Right ventricle myocardium inferior (tissue), 1 donor: ENCODE measurements around the gene CFB. TPM values are rescaled to one million over a fixed set of nuclear protein-coding genes. Genes with fewer than 3 reads are reported as not detected.
"Not testable (repeated sequence)": the region's sequence is repeated elsewhere in the genome, so short reads cannot be mapped to it uniquely, and the experiment has no call there.

ENCODE experiments used
- ATAC-seq: fragments of 200-7000 bp; cut with Tn5 transposase; one replicate; pipeline ENCODE4 v1.9.1; 2020; ENCODE audit warnings: mild to moderate bottlenecking, moderate library complexity
- DNase-seq: peaks from one replicate; pipeline ENCODE4 v3.0.0; 2021; ENCODE audit errors: missing footprints
- intact Hi-C: fragments of 100-400 bp; cut with DNase I; formaldehyde crosslinking; loops from one replicate; pipeline ENCODE4 v1.11.0; 2022
- total RNA-seq: library from RNA; stranded (reverse); fragmentation: NEBNext Ultra II Directional; extraction: Animal tissue kit (Norgen Biotek cat#: 25700); gene quantifications from one replicate; pipeline ENCODE4 v1.2.1, GENCODE V29; 2021
- donor health status: DM: no; HTN: yes; CAD: no; lungs with severe emphysema.

The CFB gene
- total RNA-seq, 1 donor from 2014 or later, result 8.8 TPM

- ATAC-seq, result not testable (repeated sequence)
These were observed 37.6 kb upstream of the CFB start for GRCh38 chr6:31908255-31908654.

GRCh38 chr6:31908791-31909190, 37.1 kb upstream of the CFB start:
- DNase-seq (no peak), ATAC-seq (no peak)
- intact Hi-C loops, result loop anchor here (5.0 kb wide), 1 partner anchor 159 kb away; no protein-coding TSS in a partner anchor

More at GRCh38 chr6:31908255-31908654, 37.6 kb upstream of the CFB start:
- intact Hi-C loops, result loop anchor here (5.0 kb wide), 1 partner anchor 159 kb away; no protein-coding TSS in a partner anchor
- DNase-seq, result not testable (repeated sequence)

- intact Hi-C loops, result loop anchor here (5.0 kb wide), 1 partner anchor 158 kb away; no protein-coding TSS in a partner anchor
- DNase-seq, ATAC-seq: not testable (repeated sequence)
These were observed 36.6 kb upstream of the CFB start for GRCh38 chr6:31909298-31909697.

GRCh38 chr6:31911826-31912585, 33.9 kb upstream of the CFB start:
- intact Hi-C loops, result no loop called here
- no peak for ATAC-seq
- DNase-seq, result no peak

GRCh38 chr6:31915351-31915750, 30.5 kb upstream of the CFB start:
- intact Hi-C loops, result no loop called here
- no peak for DNase-seq
- ATAC-seq, result no peak

GRCh38 chr6:31915756-31916155, 30.1 kb upstream of the CFB start:
- no peak for DNase-seq
- ATAC-seq, result no peak
- intact Hi-C loops, result no loop called here

- intact Hi-C loops, result no loop called here
- DNase-seq (no peak), ATAC-seq (no peak)
These were observed 27.7 kb upstream of the CFB start for GRCh38 chr6:31918069-31918720.

- DNase-seq (no peak), ATAC-seq (no peak)
- intact Hi-C loops, result no loop called here
These were observed 26.1 kb upstream of the CFB start for GRCh38 chr6:31919624-31920303.

- intact Hi-C loops, result no loop called here
- no peak for ATAC-seq
- no peak for DNase-seq
These were observed 25.1 kb upstream of the CFB start for GRCh38 chr6:31920811-31921210.

- DNase-seq, result no peak
- intact Hi-C loops, result no loop called here
- no peak for ATAC-seq
These were observed 23.0 kb upstream of the CFB start for GRCh38 chr6:31922942-31923341.

- intact Hi-C loops, result no loop called here
These were observed 18.5 kb upstream of the CFB start, which contains the start of gene C2 for GRCh38 chr6:31927242-31927862. Gene C2 (plus strand): TSS chr6:31927717. CDS start chr6:31927753, 36 bp downstream.

GRCh38 chr6:31927863-31928671, 17.8 kb upstream of the CFB start:
- no peak for ATAC-seq
- DNase-seq, result no peak
- intact Hi-C loops, result no loop called here

More at GRCh38 chr6:31927242-31927862, 18.5 kb upstream of the CFB start, which contains the start of gene C2:
- no peak for ATAC-seq
- no peak for DNase-seq

- ATAC-seq (no peak), DNase-seq (no peak)
- intact Hi-C loops, result no loop called here
These were observed 17.3 kb upstream of the CFB start for GRCh38 chr6:31928672-31928939.

- no peak for ATAC-seq
- intact Hi-C loops, result no loop called here
- no peak for DNase-seq
These were observed 14.9 kb upstream of the CFB start for GRCh38 chr6:31930962-31931361.

- ATAC-seq, DNase-seq, intact Hi-C loops: not testable (repeated sequence)
These were observed 13.8 kb upstream of the CFB start for GRCh38 chr6:31932137-31932536.

GRCh38 chr6:31933537-31933936, 12.4 kb upstream of the CFB start:
- ATAC-seq, result no peak
- intact Hi-C loops, result no loop called here
- no peak for DNase-seq

GRCh38 chr6:31935021-31935420, 10.9 kb upstream of the CFB start:
- intact Hi-C loops, result no loop called here
- no peak for ATAC-seq
- no peak for DNase-seq

- intact Hi-C loops, result no loop called here
- no peak for ATAC-seq
- no peak for DNase-seq
These were observed 10.1 kb upstream of the CFB start for GRCh38 chr6:31935823-31936222.
